Brain microvascular endothelial cell (primary cell): ENCODE results near the gene HSH2D.

Experiments
- DNase-seq: peaks from one replicate; pipeline ENCODE4 v3.0.0-alpha.2; 2020
- H3K27ac ChIP-seq: fragments of 250-450 bp; sonication (Bioruptor Pico); 2 replicates; pipeline ENCODE4 v1.5.1; 2020; ENCODE audit warnings: mild to moderate bottlenecking, moderate library complexity
- H3K27me3 ChIP-seq: fragments of 250-450 bp; sonication (Bioruptor Pico); replicated peaks from 2 replicates; pipeline ENCODE4 v1.5.1; 2020; ENCODE audit warnings: mild to moderate bottlenecking
- H3K36me3 ChIP-seq: fragments of 250-450 bp; sonication (Bioruptor Pico); replicated peaks from 2 replicates; pipeline ENCODE4 v1.5.1; 2020; ENCODE audit warnings: mild to moderate bottlenecking
- H3K4me3 ChIP-seq: 2 replicates; pipeline ENCODE4 v1.5.1; 2011; ENCODE audit warnings: low read depth, mild to moderate bottlenecking, control low read depth, low read length, moderate library complexity
- CTCF ChIP-seq: IDR thresholded peaks from 2 replicates; pipeline ENCODE4 v1.5.1; 2011; ENCODE audit warnings: low read depth, mild to moderate bottlenecking, moderate library complexity, low read length, control low read depth, inconsistent platforms; ENCODE audit errors: missing control alignments
- in situ Hi-C: cut with HindIII; loops from 2 replicates; pipeline ENCODE4 v1.10.0; 2017; ENCODE audit warnings: low sequenced_read_pairs, low pct_ligation_motif_present

Gene HSH2D

GRCh38 chr19:16111909-16112752 is 31.4 kb upstream of the HSH2D start:
- in situ Hi-C loops, result no loop called here
- DNase-seq, result no peak
- Histone ChIP-seq H3K4me3 (peak overlapping the region; percentile 95), H3K36me3 (no peaks in the 10 kb centered on the region), H3K27me3 (no peaks in the 10 kb centered on the region), H3K27ac (peak overlapping the region; percentile 51)
- no peak for TF ChIP-seq CTCF

- Histone ChIP-seq H3K27me3 (no peaks in the 10 kb centered on the region), H3K4me3 (peak overlapping the region; percentile 95), H3K36me3 (no peaks in the 10 kb centered on the region), H3K27ac (no peak overlapping the region)
- DNase-seq, result no peak
- in situ Hi-C loops, result no loop called here
- no peak for TF ChIP-seq CTCF
These were observed 30.7 kb upstream of the HSH2D start for GRCh38 chr19:16112778-16113177.

GRCh38 chr19:16113727-16114126 is 29.8 kb upstream of the HSH2D start:
- Histone ChIP-seq H3K4me3 (no peak overlapping the region), H3K27ac (no peak overlapping the region), H3K36me3 (peaks cover 6% of the 10 kb centered on the region), H3K27me3 (no peaks in the 10 kb centered on the region)
- no peak for TF ChIP-seq CTCF
- in situ Hi-C loops, result no loop called here
- no peak for DNase-seq

- in situ Hi-C loops, result no loop called here
- no peak overlapping the region for H3K4me3 ChIP-seq
- TF ChIP-seq CTCF, result no peak
- H3K27ac ChIP-seq, result no peak overlapping the region
- no peaks in the 10 kb centered on the region for H3K27me3 ChIP-seq
- peaks cover 18% of the 10 kb centered on the region for H3K36me3 ChIP-seq
- no peak for DNase-seq
These were observed 28.0 kb upstream of the HSH2D start for GRCh38 chr19:16115301-16116039.

- no peak for TF ChIP-seq CTCF
- peaks cover 22% of the 10 kb centered on the region for H3K36me3 ChIP-seq
- no peak overlapping the region for H3K4me3 ChIP-seq
- no peaks in the 10 kb centered on the region for H3K27me3 ChIP-seq
- DNase-seq, result no peak
- no peak overlapping the region for H3K27ac ChIP-seq
- in situ Hi-C loops, result no loop called here
These were observed 27.4 kb upstream of the HSH2D start for GRCh38 chr19:16116067-16116466.
